ENCODE measurements around the gene TNFRSF21. TPM values are rescaled to one million over a fixed set of nuclear protein-coding genes. Genes with fewer than 3 reads are reported as not detected.

Gene TNFRSF21
- total RNA-seq, 1 experiment from 2014 or later, result 172 TPM

GRCh38 chr6:47310131-47310480 lies 401 bp upstream of the TNFRSF21 start:
- Histone ChIP-seq H3K4me1 (replicated peaks; ENCODE audit: insufficient read depth) (peaks cover 26% of the 10 kb centered on the region), H2AFZ (peak overlapping the region; percentile 86), H3K9me3 (ENCODE audit: insufficient read depth, low read depth) (peaks cover 7% of the 10 kb centered on the region; the same call in 1 of the 2 replicates), H3K27ac (peak overlapping the region; percentile 90), H3K4me2 (peak overlapping the region; percentile 87), H3F3A (ENCODE audit: insufficient read depth, low read depth) (peaks cover 12% of the 10 kb centered on the region; the same call in 1 of the 2 replicates), H3K27me3 (ENCODE audit: insufficient read depth, low read depth) (no peaks in the 10 kb centered on the region), H4K20me1 (ENCODE audit: insufficient read depth) (peaks cover 37% of the 10 kb centered on the region), H3K9me2 (ENCODE audit: insufficient read depth) (no peaks in the 10 kb centered on the region), H3K4me3 (peak overlapping the region; percentile 91; the same call in 1 of the 2 replicates), H3K79me2 (ENCODE audit: low read depth) (peaks cover 55% of the 10 kb centered on the region), H3K36me3 (ENCODE audit: low read depth) (peaks cover 35% of the 10 kb centered on the region)
- DNase-seq, result no peak
- BruUV-seq (replicated peaks), result no TSS peak
- ChIA-PET CTCF (interaction anchor here (0.6 kb wide), 1 partner anchor 295 kb away, joined by 3 read pairs; no protein-coding TSS in a partner anchor), POLR2A (ENCODE audit: unreplicated experiment) (interaction anchor here (0.6 to 1.4 kb wide), 4 partner anchors 19 to 1895 kb away, joined by 4 to 9 read pairs (median 6); partner anchors contain the start of gene ADGRF1)
- intact Hi-C loops (cut with micrococcal nuclease; ENCODE audit: unreplicated experiment), result loop anchor here (1.0 to 10.0 kb wide), 6 partner anchors 142 to 595 kb away; no protein-coding TSS in a partner anchor
- TF ChIP-seq CTCF (conservative IDR thresholded peaks at IDR 0.05), result no peak
- no peak for TF ChIP-seq EZH2 (IDR thresholded peaks at IDR 0.05; ENCODE audit: low read depth)

GRCh38 chr6:47308552-47309290 lies 984 bp downstream of the TNFRSF21 start:
- no peak for DNase-seq
- H2AFZ ChIP-seq, result no peak overlapping the region
- TF ChIP-seq EZH2 (IDR thresholded peaks at IDR 0.05; ENCODE audit: low read depth) (no peak), CTCF (conservative IDR thresholded peaks at IDR 0.05) (no peak)

GRCh38 chr6:47308198-47308517 lies 1.5 kb downstream of the TNFRSF21 start:
- no peak for TF ChIP-seq EZH2 (IDR thresholded peaks at IDR 0.05; ENCODE audit: low read depth)
- TF ChIP-seq CTCF (conservative IDR thresholded peaks at IDR 0.05), result no peak
- ChIA-PET POLR2A (ENCODE audit: unreplicated experiment) (interaction anchor here (0.6 to 0.9 kb wide), 4 partner anchors 211 to 273 kb away, joined by 3 to 5 read pairs (median 3); no protein-coding TSS in a partner anchor), CTCF (interaction anchor here (0.5 kb wide), 1 partner anchor 213 kb away, joined by 6 read pairs; no protein-coding TSS in a partner anchor)
- H3K36me3 ChIP-seq (ENCODE audit: low read depth), result peaks cover 55% of the 10 kb centered on the region
- peaks cover 7% of the 10 kb centered on the region; the same call in 1 of the 2 replicates for H3K9me3 ChIP-seq (ENCODE audit: insufficient read depth, low read depth)
- BruUV-seq (replicated peaks), result no TSS peak
- peak overlapping the region; percentile 91 for H3K4me3 ChIP-seq
- no peak for DNase-seq
- H3K79me2 ChIP-seq (ENCODE audit: low read depth), result peaks cover 74% of the 10 kb centered on the region
- peak overlapping the region; percentile 90 for H3K27ac ChIP-seq
- intact Hi-C loops (cut with micrococcal nuclease; ENCODE audit: unreplicated experiment), result loop anchor here (2.0 to 10.0 kb wide), 3 partner anchors 66 to 893 kb away; no protein-coding TSS in a partner anchor
- H3K4me1 ChIP-seq (replicated peaks; ENCODE audit: insufficient read depth), result peaks cover 46% of the 10 kb centered on the region
- no peaks in the 10 kb centered on the region for H3K9me2 ChIP-seq (ENCODE audit: insufficient read depth)
- H4K20me1 ChIP-seq (ENCODE audit: insufficient read depth), result peaks cover 56% of the 10 kb centered on the region
- no peaks in the 10 kb centered on the region for H3K27me3 ChIP-seq (ENCODE audit: insufficient read depth, low read depth)
- no peak overlapping the region for H2AFZ ChIP-seq
- H3F3A ChIP-seq (ENCODE audit: insufficient read depth, low read depth), result peaks cover 30% of the 10 kb centered on the region
- peak overlapping the region; percentile 100 for H3K4me2 ChIP-seq

More at GRCh38 chr6:47308552-47309290, 984 bp downstream of the TNFRSF21 start:
- Histone ChIP-seq H4K20me1 (ENCODE audit: insufficient read depth) (peaks cover 51% of the 10 kb centered on the region), H3K27me3 (ENCODE audit: insufficient read depth, low read depth) (no peaks in the 10 kb centered on the region), H3K79me2 (ENCODE audit: low read depth) (peaks cover 69% of the 10 kb centered on the region), H3K27ac (peak overlapping the region; percentile 90), H3K4me3 (peak overlapping the region; percentile 91), H3K4me1 (replicated peaks; ENCODE audit: insufficient read depth) (peaks cover 40% of the 10 kb centered on the region), H3K9me3 (ENCODE audit: insufficient read depth, low read depth) (peaks cover 7% of the 10 kb centered on the region; the same call in 1 of the 2 replicates), H3F3A (ENCODE audit: insufficient read depth, low read depth) (peaks cover 24% of the 10 kb centered on the region), H3K36me3 (ENCODE audit: low read depth) (peaks cover 49% of the 10 kb centered on the region), H3K4me2 (peak overlapping the region; percentile 100), H3K9me2 (ENCODE audit: insufficient read depth) (no peaks in the 10 kb centered on the region)
- intact Hi-C loops (cut with micrococcal nuclease; ENCODE audit: unreplicated experiment), result loop anchor here (1.0 to 10.0 kb wide), 4 partner anchors 66 to 894 kb away; no protein-coding TSS in a partner anchor
- CTCF ChIA-PET, result interaction anchor here (0.5 kb wide), 1 partner anchor 214 kb away, joined by 6 read pairs; no protein-coding TSS in a partner anchor
- POLR2A ChIA-PET (ENCODE audit: unreplicated experiment), result interaction anchor here (0.8 to 1.4 kb wide), 3 partner anchors 211 to 273 kb away, joined by 3 to 6 read pairs (median 3); partner anchors contain the start of gene ADGRF1
- BruUV-seq (replicated peaks), result no TSS peak
